ENCODE measurements around the gene MZF1.

MZF1 gene

DNA sequence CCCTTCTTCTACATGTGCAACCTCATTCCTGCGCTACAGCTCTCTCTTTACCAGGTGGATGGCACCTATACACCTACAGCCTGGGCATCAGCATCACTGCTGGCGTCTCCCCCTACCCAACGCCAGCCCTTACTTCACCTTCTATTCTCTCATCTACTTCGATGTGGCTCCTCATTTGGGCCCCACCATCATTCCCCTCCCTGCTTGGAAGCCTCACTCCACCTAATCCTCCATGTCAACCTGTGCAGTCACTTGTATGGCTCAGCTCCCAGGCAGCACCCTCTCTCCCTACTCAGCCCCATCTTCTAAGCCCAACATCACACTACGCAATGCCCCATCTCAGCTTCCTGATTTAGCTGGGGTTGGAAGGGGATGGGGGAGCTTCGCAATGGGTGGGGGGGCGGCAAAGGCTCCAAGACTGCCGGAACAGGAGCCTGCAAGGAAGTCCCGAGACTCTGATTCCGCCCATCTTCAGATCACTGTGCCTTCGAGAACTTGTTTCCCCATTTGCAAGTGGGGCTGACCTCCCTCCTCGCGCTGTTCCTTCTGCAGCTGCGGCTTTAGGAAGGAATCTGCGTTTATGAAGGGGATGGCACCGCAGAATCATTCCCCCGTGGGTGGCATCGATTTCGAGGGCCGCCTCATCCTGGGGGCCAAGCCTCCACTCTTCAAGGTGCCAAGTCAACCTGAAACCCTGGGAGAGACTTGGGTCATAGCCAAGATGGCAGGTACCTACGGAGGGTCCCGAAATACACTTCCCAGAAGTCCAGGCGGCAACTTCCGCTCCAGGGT is 913 bp downstream of the MZF1 start:
- TF ChIP-seq, protein P1, sequence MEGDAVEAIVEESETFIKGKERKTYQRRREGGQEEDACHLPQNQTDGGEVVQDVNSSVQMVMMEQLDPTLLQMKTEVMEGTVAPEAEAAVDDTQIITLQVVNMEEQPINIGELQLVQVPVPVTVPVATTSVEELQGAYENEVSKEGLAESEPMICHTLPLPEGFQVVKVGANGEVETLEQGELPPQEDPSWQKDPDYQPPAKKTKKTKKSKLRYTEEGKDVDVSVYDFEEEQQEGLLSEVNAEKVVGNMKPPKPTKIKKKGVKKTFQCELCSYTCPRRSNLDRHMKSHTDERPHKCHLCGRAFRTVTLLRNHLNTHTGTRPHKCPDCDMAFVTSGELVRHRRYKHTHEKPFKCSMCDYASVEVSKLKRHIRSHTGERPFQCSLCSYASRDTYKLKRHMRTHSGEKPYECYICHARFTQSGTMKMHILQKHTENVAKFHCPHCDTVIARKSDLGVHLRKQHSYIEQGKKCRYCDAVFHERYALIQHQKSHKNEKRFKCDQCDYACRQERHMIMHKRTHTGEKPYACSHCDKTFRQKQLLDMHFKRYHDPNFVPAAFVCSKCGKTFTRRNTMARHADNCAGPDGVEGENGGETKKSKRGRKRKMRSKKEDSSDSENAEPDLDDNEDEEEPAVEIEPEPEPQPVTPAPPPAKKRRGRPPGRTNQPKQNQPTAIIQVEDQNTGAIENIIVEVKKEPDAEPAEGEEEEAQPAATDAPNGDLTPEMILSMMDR (conservative IDR thresholded peaks at IDR 0.05), result no peak
- peak overlapping the region; percentile 99 for H3K27ac ChIP-seq

DNA sequence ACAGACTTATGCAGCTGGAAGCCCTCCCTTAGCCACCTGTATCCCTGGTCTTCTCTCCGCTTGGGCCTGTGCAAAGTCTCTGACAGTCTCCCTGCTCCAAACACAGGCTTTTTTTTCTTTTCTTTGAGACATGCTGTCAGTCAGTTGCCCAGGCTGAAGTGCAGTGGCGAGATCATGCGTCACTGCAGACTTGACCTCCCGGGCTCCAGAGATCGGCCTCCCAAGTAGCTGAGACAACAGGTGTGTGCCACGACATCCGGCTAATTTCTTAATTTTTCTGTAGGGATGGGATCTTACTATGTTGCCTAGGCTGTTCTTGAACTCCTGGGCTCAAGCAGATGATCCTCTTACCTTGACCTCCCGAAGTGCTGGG is 1.6 kb downstream of the MZF1 start:
- TF ChIP-seq, protein P1 (conservative IDR thresholded peaks at IDR 0.05), result no peak
- peak overlapping the region; percentile 99 for H3K27ac ChIP-seq

DNA sequence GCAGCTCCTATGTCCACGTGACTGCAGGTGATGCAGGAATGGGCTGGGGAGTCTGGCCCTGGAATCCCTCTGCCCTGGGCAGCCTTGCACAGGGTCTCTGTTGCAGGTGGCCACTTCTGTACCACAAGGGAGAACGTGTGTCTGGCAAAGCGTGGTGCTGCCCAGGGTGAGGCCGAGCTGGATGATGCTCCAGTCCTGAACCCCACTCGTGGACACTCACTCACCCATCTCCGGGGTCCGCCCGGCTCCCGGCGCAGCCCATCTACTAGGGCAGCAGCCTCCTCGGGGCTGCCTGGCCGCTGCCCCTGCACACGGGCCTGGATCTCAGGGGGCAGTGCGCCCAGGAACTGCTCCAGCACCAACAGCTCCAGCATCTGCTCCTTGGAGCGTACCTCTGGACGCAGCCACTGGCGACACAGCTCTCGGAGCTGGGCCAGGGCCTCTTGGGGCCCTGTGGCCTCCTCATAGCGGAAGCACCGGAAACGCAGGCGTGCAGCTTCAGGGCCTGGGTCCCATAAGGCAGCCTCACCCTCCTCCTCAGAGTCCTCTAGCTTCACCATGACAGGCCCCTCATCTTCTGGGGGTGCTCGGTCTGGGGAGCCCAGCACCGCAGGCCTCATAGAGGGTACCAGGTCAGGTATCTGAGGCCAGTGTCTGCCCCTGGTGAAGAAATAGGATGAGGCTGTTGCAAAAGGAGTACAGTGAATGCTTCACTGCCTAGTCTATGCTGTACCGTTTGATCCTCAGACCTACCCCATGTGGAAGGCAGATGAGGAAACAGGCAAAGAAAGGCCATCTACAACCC is 2.2 kb downstream of the MZF1 start:
- H3K27ac ChIP-seq, result peak overlapping the region; percentile 99; the same call in 1 of the 2 replicates
- TF ChIP-seq, protein P1 (conservative IDR thresholded peaks at IDR 0.05), result no peak

DNA sequence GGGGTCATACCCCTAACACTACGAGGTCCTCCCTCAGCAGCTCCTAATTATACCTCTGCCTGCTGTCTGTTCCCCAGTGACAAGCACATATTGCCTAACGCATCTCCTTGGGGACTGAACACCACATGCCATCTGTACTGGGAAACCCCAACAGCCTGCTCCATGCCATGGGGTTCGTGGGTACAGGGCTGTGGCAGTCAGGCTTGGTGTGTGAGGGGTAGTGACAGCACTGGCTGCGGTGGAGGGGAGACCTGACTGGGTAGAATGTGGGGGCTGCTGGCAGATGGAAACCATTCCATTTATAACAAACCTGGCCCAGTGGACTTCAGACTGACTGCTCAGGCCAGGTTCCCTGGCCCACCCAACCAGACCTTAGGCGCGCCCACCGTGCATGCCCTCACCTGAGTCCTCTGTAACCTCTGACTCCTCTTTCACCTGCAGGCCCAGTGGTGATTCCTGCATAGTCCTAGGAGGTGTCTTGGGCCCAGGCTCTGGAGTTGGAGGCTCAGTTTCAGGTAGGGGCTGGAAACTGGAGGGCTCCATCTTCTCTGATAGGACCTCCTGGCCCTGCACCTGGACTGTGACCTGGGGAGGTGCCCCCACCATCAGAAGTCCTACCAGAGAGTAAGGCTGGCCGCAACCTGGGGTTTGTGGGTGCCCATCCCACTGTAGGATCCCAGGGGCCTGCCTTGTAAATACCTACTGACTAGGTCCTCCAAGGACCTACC is 3.0 kb downstream of the MZF1 start:
- H3K27ac ChIP-seq, result no peak overlapping the region
- TF ChIP-seq, protein P1 (conservative IDR thresholded peaks at IDR 0.05), result no peak

DNA sequence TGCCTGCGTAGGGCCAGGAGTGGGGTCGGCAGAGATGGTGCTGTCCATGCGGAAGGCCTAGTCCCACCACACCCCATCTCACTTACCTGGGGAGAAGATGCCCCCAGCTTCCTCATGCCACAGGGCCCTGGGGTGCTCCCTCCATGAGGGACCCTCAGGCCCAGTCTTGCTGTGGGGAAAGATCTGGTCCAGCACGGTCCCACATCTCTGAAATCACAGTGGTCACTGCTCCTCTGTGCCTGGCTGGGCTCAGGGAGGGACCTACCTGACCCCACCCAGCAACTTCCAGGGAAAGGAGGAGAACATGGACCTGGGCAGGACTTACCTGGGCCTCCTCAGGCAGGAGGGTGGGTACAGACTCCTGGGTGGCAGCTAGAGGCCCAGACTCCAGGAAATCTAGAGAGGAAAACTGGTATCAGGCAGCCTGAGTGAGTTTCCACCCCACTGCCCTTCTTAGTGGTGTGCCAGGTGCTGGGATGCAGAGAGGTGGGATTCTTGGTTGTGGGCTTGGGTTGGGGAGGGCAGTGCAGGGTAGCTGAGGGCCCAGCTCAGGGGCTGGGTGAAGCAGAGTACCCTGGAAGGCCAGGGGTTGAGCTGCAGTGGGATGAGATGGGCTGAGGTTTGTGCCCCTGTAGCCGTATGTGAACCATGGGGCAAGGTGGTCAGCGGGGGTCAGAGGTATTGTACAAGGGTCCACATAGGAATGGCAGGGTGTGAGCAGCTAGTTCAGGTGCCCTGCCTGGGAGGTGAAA is 3.8 kb downstream of the MZF1 start:
- TF ChIP-seq, protein P1 (conservative IDR thresholded peaks at IDR 0.05), result no peak
- H3K27ac ChIP-seq, result no peak overlapping the region

DNA sequence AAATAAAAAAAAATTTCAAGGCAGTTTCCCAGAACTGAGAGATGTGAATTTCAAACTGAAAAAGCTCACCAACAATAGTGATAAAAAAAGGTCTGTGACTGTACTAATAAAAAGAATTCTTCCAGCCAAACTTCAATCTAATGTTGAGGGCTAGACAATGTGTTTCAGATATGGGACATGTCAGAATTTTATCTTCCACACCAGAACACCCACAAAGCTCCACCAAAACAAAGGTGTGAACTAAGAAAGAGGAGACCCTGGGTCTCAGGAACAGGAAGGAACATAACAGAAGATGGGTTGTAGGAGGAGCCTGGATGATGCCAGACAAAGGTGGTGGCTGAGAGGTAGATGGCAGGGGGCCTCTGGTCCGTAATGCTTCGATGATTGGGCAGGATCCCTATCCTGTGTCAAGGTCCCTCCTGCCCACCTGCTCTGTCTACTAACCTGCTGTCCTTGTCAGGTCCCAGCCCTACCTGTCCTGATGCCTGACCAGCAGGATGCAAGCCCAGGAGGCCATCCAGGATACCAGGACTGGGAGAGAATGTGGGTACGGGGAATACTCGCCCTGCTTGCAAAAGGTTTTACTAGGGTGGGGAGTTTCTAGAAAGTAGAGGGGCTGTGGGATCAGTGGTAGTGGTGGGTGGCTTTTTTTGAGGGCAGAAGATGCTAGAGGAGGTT is 4.5 kb downstream of the MZF1 start:
- TF ChIP-seq, protein P1 (conservative IDR thresholded peaks at IDR 0.05), result no peak
- H3K27ac ChIP-seq, result no peak overlapping the region
